GM19099 (cell line): Measurements from ENCODE around the gene MMP17.

ENCODE experiments used
- POLR2A ChIP-seq: IDR thresholded peaks from 3 replicates; pipeline ENCODE4 v1.6.1; 2011; ENCODE audit warnings: low read depth; ENCODE audit not compliant: insufficient read length; ENCODE audit errors: extremely low read depth

Gene MMP17

DNA sequence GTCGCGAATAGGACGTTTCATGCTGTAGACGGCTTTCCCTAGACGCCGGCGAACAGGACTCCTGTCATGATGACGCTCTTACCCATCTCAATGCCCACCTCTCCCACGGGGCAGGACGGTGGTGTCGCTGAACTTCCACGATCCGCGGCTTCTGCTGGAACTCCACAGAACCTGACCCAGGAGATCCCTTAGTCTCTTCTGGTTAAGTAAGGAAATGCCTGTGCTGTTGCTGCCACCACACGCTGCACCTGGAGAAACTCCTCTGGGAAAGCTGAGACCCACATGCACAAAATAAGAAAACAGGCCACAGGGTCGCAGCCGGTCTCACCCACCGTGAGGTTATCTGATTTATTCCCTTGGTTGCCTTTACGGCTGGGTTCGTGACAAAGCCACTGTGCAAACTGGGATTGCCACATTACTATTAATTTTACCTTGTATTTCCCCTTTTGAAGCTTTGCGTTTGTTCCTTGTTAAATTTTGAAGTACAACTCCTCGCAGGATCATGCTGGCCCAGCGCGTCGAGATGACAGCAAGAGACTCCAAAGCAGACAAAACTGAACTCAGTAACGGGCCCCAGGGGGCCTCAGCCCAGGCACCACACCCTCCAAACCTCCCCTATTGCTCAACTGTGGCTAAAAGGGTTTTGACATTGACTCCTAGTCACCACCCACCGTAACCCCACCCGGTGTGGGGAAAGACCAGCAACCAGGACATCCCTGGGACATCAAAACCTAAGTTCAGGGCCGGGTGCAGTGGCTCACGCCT lies 9.2 kb upstream of the MMP17 start:
- TF ChIP-seq POLR2A: no peak

DNA sequence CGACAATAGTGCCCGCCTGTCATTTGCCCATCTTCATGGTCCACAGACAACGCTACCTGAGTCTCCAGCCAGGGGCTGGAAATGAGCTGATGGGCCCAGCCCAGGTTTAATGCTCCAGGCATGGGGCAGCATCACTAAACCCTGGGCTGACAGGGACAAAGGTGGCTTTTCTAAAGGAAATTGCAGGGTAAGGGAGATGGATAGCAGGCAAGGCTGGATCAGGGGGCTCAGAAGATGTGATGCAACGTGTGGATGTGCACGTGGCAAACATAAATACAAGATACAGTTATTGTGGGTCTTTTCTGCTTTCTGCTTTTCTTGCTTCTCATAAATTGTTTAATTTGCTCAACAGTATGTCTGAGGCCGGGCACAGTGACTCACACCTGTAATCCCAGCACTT lies 3.7 kb upstream of the MMP17 start:
- TF ChIP-seq POLR2A: no peak

GRCh38 chr12:131825146-131825892 lies 2.9 kb upstream of the MMP17 start:
- TF ChIP-seq POLR2A: no peak

- no peak for TF ChIP-seq POLR2A
Observed at GRCh38 chr12:131826097-131826928, 1.9 kb upstream of the MMP17 start.

- no peak for TF ChIP-seq POLR2A
Observed at GRCh38 chr12:131828671-131829355, 620 bp downstream of the MMP17 start.

DNA sequence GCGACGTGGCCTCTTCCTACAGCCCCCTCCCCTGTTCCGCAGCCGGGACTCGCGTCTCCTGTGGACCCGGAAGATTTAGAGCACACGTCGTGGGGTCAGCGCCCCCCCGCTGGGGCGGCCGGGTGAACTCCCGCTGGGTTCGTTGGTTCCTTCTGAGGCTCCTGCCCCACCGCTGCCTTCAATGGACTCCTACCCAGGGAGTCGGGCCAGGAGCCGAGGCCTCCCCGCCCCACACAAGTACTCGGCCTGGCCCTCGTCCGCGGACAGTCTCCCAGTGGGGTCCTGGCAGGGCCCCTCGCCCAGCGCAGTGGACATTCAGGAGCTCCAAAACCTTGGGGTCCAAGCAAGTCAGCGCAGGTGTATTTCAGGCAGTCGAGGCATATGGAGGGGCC lies 1.2 kb downstream of the MMP17 start:
- no peak for TF ChIP-seq POLR2A

DNA sequence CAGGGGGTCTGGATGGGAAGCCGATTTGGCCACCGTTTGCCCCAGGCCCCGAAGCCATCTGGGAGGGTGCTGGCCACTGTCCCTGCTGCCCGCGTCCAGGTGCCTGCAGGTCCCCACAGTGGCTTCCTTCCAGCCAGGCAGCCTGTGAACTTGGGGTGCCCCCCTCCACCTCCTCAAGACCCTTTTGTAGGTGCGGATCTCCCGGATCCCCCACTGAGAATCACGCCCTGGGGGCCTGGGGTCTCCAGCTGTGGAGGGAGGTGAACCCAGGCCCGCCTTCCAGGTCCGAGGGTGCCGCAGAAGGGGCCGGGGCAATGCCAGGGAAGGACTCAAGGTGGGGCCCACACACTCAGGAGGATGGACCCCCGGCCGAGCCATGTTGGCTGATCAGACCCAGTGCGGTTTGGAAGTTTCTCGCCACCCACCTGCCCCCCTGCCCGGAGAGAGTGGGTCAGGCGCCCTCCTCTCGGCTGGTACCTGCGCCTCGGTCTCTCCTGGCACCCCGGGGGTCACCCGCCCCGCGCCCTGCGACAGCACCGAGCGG lies 1.7 kb downstream of the MMP17 start:
- no peak for TF ChIP-seq POLR2A

DNA sequence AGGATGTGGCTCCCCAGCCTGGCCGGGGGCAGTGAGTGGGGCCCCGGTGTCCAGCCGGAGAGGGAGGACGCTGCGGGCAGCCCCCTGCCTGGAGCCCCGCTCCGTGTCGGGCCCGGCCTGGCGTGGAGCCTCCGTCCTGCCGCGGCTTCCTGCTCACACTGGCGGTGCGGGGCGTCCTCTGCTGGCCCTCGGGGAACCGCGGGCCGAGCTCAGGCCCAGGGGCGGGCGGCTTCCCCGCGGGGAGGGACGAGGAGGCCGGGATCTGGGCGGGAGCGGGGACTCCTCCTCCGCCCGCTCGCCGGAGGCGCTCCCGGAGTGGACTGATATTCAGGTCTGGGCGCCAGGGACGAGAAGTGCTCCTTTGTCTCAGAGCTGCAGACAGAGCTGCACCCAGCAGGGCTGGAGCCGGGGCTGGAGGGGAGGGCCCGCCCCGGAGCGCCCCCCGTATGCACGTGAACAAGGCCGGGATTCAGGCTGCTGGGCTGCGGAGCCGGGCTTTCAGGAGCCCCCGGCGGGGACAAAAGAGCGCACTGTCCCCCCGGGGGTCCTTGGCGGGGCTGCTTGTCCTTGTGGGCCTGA lies 2.2 kb downstream of the MMP17 start:
- TF ChIP-seq POLR2A: no peak

- TF ChIP-seq POLR2A: no peak
Observed at GRCh38 chr12:131830914-131831571, 2.9 kb downstream of the MMP17 start.

DNA sequence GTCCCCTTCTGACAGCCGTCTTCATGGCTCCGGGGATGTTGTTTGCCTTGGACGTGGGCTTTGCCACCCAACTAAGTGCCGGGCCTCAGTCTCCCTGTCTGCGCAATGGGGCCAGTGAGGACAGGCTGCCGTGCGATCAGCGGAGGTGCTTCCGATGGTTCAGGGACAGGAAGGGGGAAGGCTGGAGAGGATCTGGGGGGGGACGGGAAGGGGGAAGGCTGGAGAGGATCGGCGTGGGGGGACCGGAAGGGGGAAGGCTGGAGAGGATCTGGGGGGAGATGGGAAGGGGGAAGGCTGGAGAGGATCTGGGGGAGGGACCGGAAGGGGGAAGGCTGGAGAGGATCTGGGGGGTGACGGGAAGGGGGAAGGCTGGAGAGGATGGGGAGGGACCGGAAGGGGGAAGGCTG lies 3.4 kb downstream of the MMP17 start:
- no peak for TF ChIP-seq POLR2A

- no peak for TF ChIP-seq POLR2A
Observed at GRCh38 chr12:131832321-131833231, 4.4 kb downstream of the MMP17 start.

DNA sequence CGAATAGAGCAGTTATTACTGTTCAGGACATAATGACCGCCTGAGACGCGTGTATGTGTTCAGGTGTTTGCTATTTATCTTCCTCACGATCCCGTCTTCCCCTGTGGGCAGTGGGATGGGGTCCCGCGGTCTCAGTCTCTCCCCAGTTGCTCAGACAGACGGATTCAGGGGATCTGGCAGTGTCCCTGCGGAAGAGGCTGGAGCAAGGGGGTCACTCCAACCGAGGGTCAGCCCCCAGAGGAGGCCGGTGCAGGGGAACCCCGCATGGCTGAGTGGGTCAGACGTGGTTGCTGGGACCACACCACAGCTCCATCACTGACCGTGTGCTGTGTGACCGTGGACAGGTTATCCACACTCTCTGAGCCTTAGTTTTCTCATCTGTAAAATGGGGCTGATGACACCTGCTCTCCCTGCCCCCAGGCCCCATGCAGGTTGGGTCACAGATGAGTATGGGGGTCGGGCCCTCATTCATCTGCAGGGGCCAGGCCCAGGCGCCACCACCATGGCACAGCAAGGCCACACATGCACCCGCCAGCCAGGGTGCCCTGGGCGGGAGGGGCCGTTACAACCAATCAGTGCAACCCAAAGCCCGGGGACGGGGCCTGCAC lies 5.2 kb downstream of the MMP17 start:
- TF ChIP-seq POLR2A: no peak
